HCT116 (cell line): Measurements from ENCODE around the gene COG2. TPM values are rescaled to one million over a fixed set of nuclear protein-coding genes. Genes with fewer than 3 reads are reported as not detected.
"Not testable (repeated sequence)": the region's sequence is repeated elsewhere in the genome, so short reads cannot be mapped to it uniquely, and the experiment has no call there.

ENCODE experiments used
- ATAC-seq: fragments of 200-7000 bp; cut with Tn5 transposase; 2 replicates; pipeline ENCODE4 v1.9.1; 2020; ENCODE audit warnings: mild to moderate bottlenecking, moderate library complexity
- BruUV-seq: library from RNA; stranded (reverse); fragments of 400-500 nt; replicated peaks from 2 replicates; lab custom pipeline; 2021; lab: Mats Ljungman, UMichigan
- CTCF ChIA-PET: fragments of 300-600 bp; sonication (Branson Sonifier 250); formaldehyde crosslinking; loops from one replicate; lab custom pipeline; 2021; ENCODE audit warnings: antibody characterized with exemption; lab: Charles Lee
- POLR2A ChIA-PET: fragments of 300-600, 350-600 bp; sonication (Branson Sonifier 250); formaldehyde crosslinking; loops from one replicate; lab custom pipeline; 2021; ENCODE audit warnings: antibody characterized with exemption; lab: Charles Lee
- RAD21 ChIA-PET, 2 experiments: fragments of 300-600 bp; sonication (Branson Sonifier 250); formaldehyde crosslinking; loops; one replicate each; lab custom pipeline; 2023; ENCODE audit warnings: low total read pairs in 2 of 2; ENCODE audit not compliant: uncharacterized antibody in 2 of 2, unreplicated experiment in 2 of 2, low non-redundant PET in 1 of 2; lab: Charles Lee
- DNase-seq: peaks from one replicate; pipeline ENCODE4 v3.0.0-alpha.2; 2010; ENCODE audit warnings: low read depth, low spot score
- H2AFZ ChIP-seq: fragments of 200-600 bp; shearing (Covaris generic), sonication (generic); 2 replicates; pipeline ENCODE4 v1.6.1; 2017; ENCODE audit warnings: low read depth, mixed run types, mixed read lengths, antibody characterized with exemption, low read length; ENCODE audit not compliant: poor library complexity, severe bottlenecking
- H3K27ac ChIP-seq: 2 replicates; pipeline ENCODE4 v1.5.1; 2012; ENCODE audit warnings: low read depth, low read length
- H3K27me3 ChIP-seq: fragments of 200-600 bp; sonication (generic); 2 replicates; pipeline ENCODE4 v1.6.1; 2016; ENCODE audit warnings: mixed run types, low read length, mixed read lengths; ENCODE audit not compliant: insufficient read depth
- H3K36me3 ChIP-seq, 2 experiments: fragments of 200-500 bp in 1 of 2; fragments of 200-600 bp in 1 of 2; sonication (Bioruptor generic) in 1 of 2; sonication (generic) in 1 of 2; 2 replicates each; pipeline versions ENCODE4 v1.5.1 to v1.6.1; 2014 to 2016; ENCODE audit warnings: low read length in 2 of 2, inconsistent platforms in 1 of 2, mixed read lengths in 1 of 2, mixed run types in 1 of 2; ENCODE audit not compliant: insufficient read depth in 2 of 2, control insufficient read depth in 1 of 2
- H3K4me1 ChIP-seq, 2 experiments: fragments of 200-600 bp in 1 of 2; sonication (generic) in 1 of 2; 2 replicates each; pipeline versions ENCODE4 v1.5.1 to v1.6.1; 2012 to 2017; ENCODE audit warnings: low read length in 2 of 2, inconsistent platforms in 1 of 2, mild to moderate bottlenecking in 1 of 2, mixed read lengths in 1 of 2, mixed run types in 1 of 2, moderate library complexity in 1 of 2; ENCODE audit not compliant: insufficient read depth in 2 of 2, control insufficient read depth in 1 of 2
- H3K4me2 ChIP-seq: fragments of 200-600 bp; sonication (generic); 2 replicates; pipeline ENCODE4 v1.6.1; 2017; ENCODE audit warnings: mixed run types, low read length, mixed read lengths
- H3K4me3 ChIP-seq, 2 experiments: fragments of 200-600 bp in 1 of 2; sonication (generic) in 1 of 2; replicated peaks in 1 of 2; 2 replicates each; pipeline ENCODE4 v1.5.1; 2011 to 2016; ENCODE audit warnings: low read length in 2 of 2, control low read depth in 1 of 2, low read depth in 1 of 2, mild to moderate bottlenecking in 1 of 2, mixed read lengths in 1 of 2, mixed run types in 1 of 2
- H3K79me2 ChIP-seq: fragments of 200-600 bp; sonication (generic); 2 replicates; pipeline ENCODE4 v1.6.1; 2017; ENCODE audit warnings: mild to moderate bottlenecking, mixed run types, low read length, moderate library complexity, mixed read lengths; ENCODE audit not compliant: insufficient read depth
- H3K9ac ChIP-seq: fragments of 200-600 bp; sonication (generic); 2 replicates; pipeline ENCODE4 v1.6.1; 2016; ENCODE audit warnings: low read length, mixed read lengths
- H3K9me2 ChIP-seq: fragments of 200-600 bp; sonication (generic), shearing (Covaris generic); 2 replicates; pipeline ENCODE4 v1.6.1; 2017; ENCODE audit warnings: mixed run types, mild to moderate bottlenecking, moderate library complexity; ENCODE audit not compliant: insufficient read depth
- H3K9me3 ChIP-seq, 2 experiments: fragments of 200-500 bp in 1 of 2; fragments of 200-600 bp in 1 of 2; sonication (Bioruptor generic) in 1 of 2; sonication (generic) in 1 of 2; 2 replicates each; pipeline ENCODE4 v1.6.1; 2014 to 2017; ENCODE audit warnings: low read length in 2 of 2, mixed read lengths in 2 of 2, inconsistent platforms in 1 of 2, low read depth in 1 of 2, mild to moderate bottlenecking in 1 of 2, mixed run types in 1 of 2, moderate library complexity in 1 of 2; ENCODE audit not compliant: control insufficient read depth in 1 of 2, insufficient read depth in 1 of 2
- H4K20me1 ChIP-seq: fragments of 200-600 bp; sonication (generic), shearing (Covaris generic); 2 replicates; pipeline ENCODE4 v1.6.1; 2017; ENCODE audit warnings: mixed run types, mild to moderate bottlenecking, moderate library complexity; ENCODE audit not compliant: insufficient read depth
- TCF7L2 ChIP-seq: IDR thresholded peaks from 2 replicates; pipeline ENCODE4 v1.7.0; 2011; ENCODE audit warnings: borderline replicate concordance, inconsistent platforms; ENCODE audit not compliant: insufficient read depth, insufficient read length; ENCODE audit errors: extremely low read depth
- YY1 ChIP-seq: IDR thresholded peaks from 2 replicates; pipeline ENCODE4 v1.6.1; 2011; ENCODE audit warnings: low read length, low read depth, moderate library complexity, mild to moderate bottlenecking; ENCODE audit not compliant: insufficient replicate concordance; ENCODE audit errors: extremely low read depth
- intact Hi-C: fragments of 100-400 bp; cut with micrococcal nuclease; formaldehyde crosslinking; loops from 2 replicates; pipeline ENCODE4 v1.10.0; 2022
- total RNA-seq: library from RNA; stranded (reverse); gene quantifications from one replicate; pipeline ENCODE4 v1.2.1, GENCODE V29; 2021; ENCODE audit not compliant: unreplicated experiment
- TF ChIP-seq, protein P1 (sequence below): IDR thresholded peaks from 2 replicates; pipeline ENCODE4 v1.6.1; 2011; ENCODE audit warnings: mild to moderate bottlenecking, low read length, moderate library complexity; ENCODE audit not compliant: insufficient replicate concordance; ENCODE audit errors: extremely low read depth

Gene COG2
- total RNA-seq, 1 experiment from 2014 or later, result 28.6 TPM

DNA sequence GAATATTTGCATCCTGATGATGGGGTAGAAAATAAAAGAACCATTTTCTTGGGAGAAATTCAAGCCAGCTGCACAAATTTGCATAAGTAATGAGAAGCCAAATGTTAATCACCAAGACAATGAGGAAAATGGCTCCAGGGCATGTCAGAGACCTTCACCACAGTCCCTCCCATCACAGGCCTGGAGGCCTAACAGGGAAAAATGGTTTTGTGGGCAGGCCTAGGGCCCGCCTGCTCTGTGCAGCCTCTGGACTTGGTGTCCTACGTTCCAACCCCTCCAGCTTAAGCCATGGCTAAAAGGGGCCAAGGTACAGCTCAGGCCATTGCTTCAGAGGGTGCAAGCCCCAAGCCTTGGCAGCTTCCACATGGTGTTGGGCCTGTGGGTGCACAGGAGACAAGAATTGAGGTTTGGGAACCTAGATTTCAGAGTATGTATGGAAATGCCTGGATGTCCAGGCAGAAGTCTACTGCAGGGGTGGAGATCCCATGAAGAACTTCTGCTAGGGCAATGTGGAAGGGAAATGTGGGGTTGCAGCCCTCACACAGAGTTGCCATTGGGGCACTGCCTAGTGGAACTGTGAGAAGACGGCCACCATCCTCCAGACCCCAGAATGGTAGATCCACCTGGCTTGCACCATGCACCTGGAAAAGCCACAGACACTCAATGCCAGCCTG is 79.7 kb downstream of the COG2 start:
- H3K79me2 ChIP-seq, H3K9me2 ChIP-seq, CTCF ChIA-PET, intact Hi-C loops, POLR2A ChIA-PET, BruUV-seq, H3K9me3 ChIP-seq, H3K9ac ChIP-seq, H3K4me1 ChIP-seq, RAD21 ChIA-PET, ATAC-seq, H3K27me3 ChIP-seq, H2AFZ ChIP-seq, H3K27ac ChIP-seq, H3K4me3 ChIP-seq, H3K4me2 ChIP-seq, DNase-seq, H3K36me3 ChIP-seq, H4K20me1 ChIP-seq: not testable (repeated sequence)

DNA sequence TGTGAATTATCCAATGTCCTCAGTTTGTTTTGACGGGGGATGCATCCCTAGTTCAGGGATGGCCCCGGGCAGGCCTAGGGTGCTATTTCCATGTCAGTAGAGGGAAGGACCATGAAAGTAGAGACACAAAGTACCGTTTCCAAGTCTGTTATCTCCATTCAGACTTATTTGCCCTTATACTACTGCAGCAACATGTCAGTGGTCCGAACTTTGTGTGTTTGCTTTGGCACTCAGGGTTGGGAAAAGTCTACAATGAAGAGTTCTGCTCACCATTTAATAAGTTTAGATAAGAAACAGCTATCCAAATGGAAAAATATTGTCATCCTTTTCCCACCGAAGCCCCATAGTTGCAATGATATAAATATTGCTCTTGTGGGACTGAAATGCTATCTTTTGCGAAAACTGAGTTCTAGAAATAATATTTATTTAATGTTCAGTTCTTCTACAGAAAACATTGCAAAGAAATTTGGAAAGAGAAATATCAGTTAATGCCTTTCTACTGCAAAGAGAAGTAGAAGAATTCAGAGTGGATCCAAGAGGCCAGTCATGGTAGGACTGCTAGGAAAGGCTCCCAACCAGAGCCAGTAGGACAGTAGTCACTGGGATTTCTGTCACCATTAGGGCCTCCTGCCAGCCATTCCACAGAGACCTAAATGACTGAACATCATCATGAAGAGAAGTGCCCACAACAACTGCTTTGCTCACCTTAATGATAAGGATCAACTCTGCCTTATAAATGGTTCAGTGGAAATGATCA is 83.2 kb downstream of the COG2 start:
- no peak for ATAC-seq
- intact Hi-C loops, result no loop called here
- DNase-seq, result no peak
- no TSS peak for BruUV-seq
- Histone ChIP-seq H3K79me2 (no peaks in the 10 kb centered on the region), H3K4me2 (no peak overlapping the region), H3K9me2 (no peaks in the 10 kb centered on the region), H3K36me3 (no peaks in the 10 kb centered on the region), H3K9me3 (no peaks in the 10 kb centered on the region; a peak in 2 of 4 replicates), H3K27me3 (no peaks in the 10 kb centered on the region), H2AFZ (no peak overlapping the region), H3K27ac (no peak overlapping the region), H3K4me3 (no peak overlapping the region), H3K9ac (no peak overlapping the region), H4K20me1 (no peaks in the 10 kb centered on the region), H3K4me1 (no peaks in the 10 kb centered on the region)
- RAD21 ChIA-PET, result no interaction called here
- TF ChIP-seq TCF7L2 (no peak), YY1 (no peak)
- TF ChIP-seq, protein P1, sequence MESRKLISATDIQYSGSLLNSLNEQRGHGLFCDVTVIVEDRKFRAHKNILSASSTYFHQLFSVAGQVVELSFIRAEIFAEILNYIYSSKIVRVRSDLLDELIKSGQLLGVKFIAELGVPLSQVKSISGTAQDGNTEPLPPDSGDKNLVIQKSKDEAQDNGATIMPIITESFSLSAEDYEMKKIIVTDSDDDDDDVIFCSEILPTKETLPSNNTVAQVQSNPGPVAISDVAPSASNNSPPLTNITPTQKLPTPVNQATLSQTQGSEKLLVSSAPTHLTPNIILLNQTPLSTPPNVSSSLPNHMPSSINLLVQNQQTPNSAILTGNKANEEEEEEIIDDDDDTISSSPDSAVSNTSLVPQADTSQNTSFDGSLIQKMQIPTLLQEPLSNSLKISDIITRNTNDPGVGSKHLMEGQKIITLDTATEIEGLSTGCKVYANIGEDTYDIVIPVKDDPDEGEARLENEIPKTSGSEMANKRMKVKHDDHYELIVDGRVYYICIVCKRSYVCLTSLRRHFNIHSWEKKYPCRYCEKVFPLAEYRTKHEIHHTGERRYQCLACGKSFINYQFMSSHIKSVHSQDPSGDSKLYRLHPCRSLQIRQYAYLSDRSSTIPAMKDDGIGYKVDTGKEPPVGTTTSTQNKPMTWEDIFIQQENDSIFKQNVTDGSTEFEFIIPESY, result no peak
- CTCF ChIA-PET, result no interaction called here
- POLR2A ChIA-PET, result no interaction called here
